DND-41 (cell line): ENCODE data around the gene IGSF8.
"Not testable (repeated sequence)": the region's sequence is repeated elsewhere in the genome, so short reads cannot be mapped to it uniquely, and the experiment has no call there.

Experiments
- ATAC-seq: fragments of 200-7000 bp; cut with Tn5 transposase; 3 replicates; pipeline ENCODE4 v1.9.1; 2021; ENCODE audit warnings: low read depth; ENCODE audit not compliant: insufficient read depth
- DNase-seq: peaks from one replicate; pipeline ENCODE4 v3.0.0-alpha.2; 2020
- H2AFZ ChIP-seq: 2 replicates; pipeline ENCODE4 v1.6.0; 2012; ENCODE audit warnings: low read depth, low read length
- H3K27ac ChIP-seq: 2 replicates; pipeline ENCODE4 v1.5.1; 2012; ENCODE audit warnings: low read length, inconsistent platforms
- H3K27me3 ChIP-seq: fragments of 200-600 bp; sonication (generic); 2 replicates; pipeline ENCODE4 v1.6.0; 2012; ENCODE audit warnings: low read length, mild to moderate bottlenecking, inconsistent platforms; ENCODE audit not compliant: insufficient read depth, poor library complexity
- H3K36me3 ChIP-seq: 2 replicates; pipeline ENCODE4 v1.5.1; 2012; ENCODE audit warnings: low read length, inconsistent platforms; ENCODE audit not compliant: insufficient read depth
- H3K4me1 ChIP-seq: 2 replicates; pipeline ENCODE4 v1.5.1; 2012; ENCODE audit warnings: mild to moderate bottlenecking, low read length; ENCODE audit not compliant: insufficient read depth
- H3K4me2 ChIP-seq: 2 replicates; pipeline ENCODE4 v1.6.0; 2012; ENCODE audit warnings: mild to moderate bottlenecking, moderate library complexity, low read length, inconsistent platforms; ENCODE audit not compliant: insufficient read depth
- H3K4me3 ChIP-seq, 2 experiments: fragments of 200-600 bp in 1 of 2; shearing (Covaris generic) in 1 of 2; 2 replicates each; pipeline ENCODE4 v1.5.1; 2012 to 2016; ENCODE audit warnings: inconsistent platforms in 2 of 2, low read length in 2 of 2, mild to moderate bottlenecking in 2 of 2, low read depth in 1 of 2, moderate library complexity in 1 of 2
- H3K79me2 ChIP-seq: 2 replicates; pipeline ENCODE4 v1.6.0; 2012; ENCODE audit warnings: low read length, inconsistent platforms; ENCODE audit not compliant: insufficient read depth
- H3K9ac ChIP-seq: 2 replicates; pipeline ENCODE4 v1.6.0; 2012; ENCODE audit warnings: low read depth, mild to moderate bottlenecking, inconsistent platforms, low read length, moderate library complexity
- H3K9me3 ChIP-seq: 2 replicates; pipeline ENCODE4 v1.5.1; 2012; ENCODE audit warnings: low read length, moderate library complexity, mild to moderate bottlenecking, inconsistent platforms; ENCODE audit not compliant: insufficient read depth, severe bottlenecking
- H4K20me1 ChIP-seq: 2 replicates; pipeline ENCODE4 v1.6.0; 2012; ENCODE audit warnings: low read length; ENCODE audit not compliant: insufficient read depth
- CTCF ChIP-seq: IDR thresholded peaks from 2 replicates; pipeline ENCODE4 v1.5.1; 2012; ENCODE audit warnings: borderline replicate concordance, low read length, moderate library complexity, mild to moderate bottlenecking; ENCODE audit not compliant: poor library complexity, severe bottlenecking; ENCODE audit errors: extremely low read depth
- EZH2 ChIP-seq: IDR thresholded peaks from 3 replicates; pipeline ENCODE4 v1.6.1; 2012; ENCODE audit warnings: borderline replicate concordance, low read depth, mild to moderate bottlenecking, moderate library complexity, low read length, inconsistent platforms; ENCODE audit not compliant: severe bottlenecking

IGSF8 gene

DNA sequence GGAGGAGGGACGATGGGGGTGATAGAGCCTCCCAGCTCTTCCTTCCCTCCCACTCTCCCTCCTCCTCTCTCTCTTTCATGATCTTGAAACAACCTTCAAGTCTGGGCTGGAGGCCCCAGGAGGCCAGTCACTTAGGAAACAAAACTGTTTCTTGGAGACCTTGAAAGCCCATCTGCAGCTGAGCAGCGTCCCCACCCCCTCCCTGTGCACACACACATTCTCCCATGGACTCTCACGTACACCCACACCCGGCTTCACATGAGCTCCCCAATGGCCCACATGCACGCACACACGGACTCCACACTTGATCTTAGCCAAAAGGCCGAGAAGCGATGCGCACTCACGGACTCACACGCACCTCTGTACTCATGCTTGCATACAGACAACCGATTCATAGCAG lies 13.9 kb upstream of the IGSF8 start:
- no peak overlapping the region for H3K4me2 ChIP-seq
- H3K27me3 ChIP-seq, result peaks cover 24% of the 10 kb centered on the region
- H3K27ac ChIP-seq, result no peak overlapping the region
- no peaks in the 10 kb centered on the region for H3K4me1 ChIP-seq
- no peaks in the 10 kb centered on the region for H4K20me1 ChIP-seq
- H3K79me2 ChIP-seq, result no peaks in the 10 kb centered on the region
- H3K4me3 ChIP-seq, result no peak overlapping the region
- H3K9ac ChIP-seq, result no peak overlapping the region
- H3K36me3 ChIP-seq, result no peaks in the 10 kb centered on the region
- H2AFZ ChIP-seq, result no peak overlapping the region
- ATAC-seq (peak; percentile 27; the same call in 1 of the 3 replicates), DNase-seq (no peak)
- no peaks in the 10 kb centered on the region for H3K9me3 ChIP-seq
- TF ChIP-seq EZH2, result no peak
- TF ChIP-seq CTCF, result no peak

- not testable (repeated sequence) for H3K9ac ChIP-seq, H3K4me1 ChIP-seq, ATAC-seq, H3K9me3 ChIP-seq, H3K4me3 ChIP-seq, H3K79me2 ChIP-seq, H3K36me3 ChIP-seq, H3K4me2 ChIP-seq, H3K27ac ChIP-seq, H4K20me1 ChIP-seq, H2AFZ ChIP-seq, DNase-seq
- H3K27me3 ChIP-seq, result peaks cover 17% of the 10 kb centered on the region
Measured at GRCh38 chr1:160111462-160111861, 13.0 kb upstream of the IGSF8 start.

GRCh38 chr1:160109686-160110085 lies 11.3 kb upstream of the IGSF8 start:
- no peaks in the 10 kb centered on the region for H3K36me3 ChIP-seq
- no peaks in the 10 kb centered on the region for H3K79me2 ChIP-seq
- no peaks in the 10 kb centered on the region for H4K20me1 ChIP-seq
- no peak overlapping the region for H2AFZ ChIP-seq
- ATAC-seq (no peak), DNase-seq (no peak)
- H3K4me2 ChIP-seq, result no peak overlapping the region
- no peak for TF ChIP-seq CTCF
- TF ChIP-seq EZH2, result no peak
- no peak overlapping the region for H3K9ac ChIP-seq
- no peaks in the 10 kb centered on the region for H3K4me1 ChIP-seq
- no peak overlapping the region for H3K4me3 ChIP-seq
- no peak overlapping the region for H3K27ac ChIP-seq
- no peaks in the 10 kb centered on the region for H3K9me3 ChIP-seq
- peaks cover 6% of the 10 kb centered on the region for H3K27me3 ChIP-seq

DNA sequence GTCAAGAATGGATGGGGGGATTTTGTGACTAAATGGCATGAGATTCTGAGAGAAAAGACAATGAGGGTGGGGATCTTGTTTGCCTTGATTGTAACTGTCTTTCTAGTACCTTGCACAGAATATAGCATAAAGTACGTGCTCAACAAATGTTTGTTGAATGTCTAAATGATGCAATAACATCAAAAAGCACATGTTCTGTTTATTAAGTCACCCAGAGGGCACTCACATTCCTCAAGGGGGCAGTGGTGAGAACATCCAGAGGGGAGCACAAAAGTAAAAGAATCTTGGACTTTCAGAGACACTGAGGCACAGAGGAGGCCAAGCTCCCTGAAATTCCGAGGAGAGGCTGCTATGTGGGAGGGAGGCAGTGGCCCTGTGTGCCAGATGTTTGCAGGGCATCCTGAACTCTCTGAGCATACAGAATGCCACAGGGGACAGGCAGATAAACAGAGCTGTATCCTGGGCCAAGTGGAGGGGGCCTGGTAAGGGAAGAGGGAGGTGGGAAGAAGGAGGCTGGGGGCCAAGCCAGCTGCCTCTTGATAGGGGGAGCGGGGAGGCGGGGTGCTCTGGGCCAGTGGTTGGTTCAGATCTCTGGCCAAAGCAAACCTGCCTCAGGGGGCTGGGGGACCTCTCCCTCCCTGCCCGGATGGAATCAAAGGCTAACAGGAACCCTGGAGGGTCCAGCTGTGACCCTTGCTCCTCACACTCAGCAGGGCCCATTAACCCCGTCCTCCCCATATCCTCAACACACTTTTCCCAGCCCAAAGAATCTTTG lies 10.7 kb upstream of the IGSF8 start:
- H3K36me3 ChIP-seq, result no peaks in the 10 kb centered on the region
- TF ChIP-seq CTCF, result peak; percentile 63
- TF ChIP-seq EZH2, result no peak
- ATAC-seq (peak; percentile 64; the same call in 1 of the 3 replicates), DNase-seq (peak; percentile 52)
- no peaks in the 10 kb centered on the region for H4K20me1 ChIP-seq
- no peak overlapping the region for H3K4me2 ChIP-seq
- no peak overlapping the region for H3K9ac ChIP-seq
- no peak overlapping the region for H3K4me3 ChIP-seq
- H3K79me2 ChIP-seq, result no peaks in the 10 kb centered on the region
- H3K27ac ChIP-seq, result no peak overlapping the region
- H3K4me1 ChIP-seq, result no peaks in the 10 kb centered on the region
- H3K27me3 ChIP-seq, result no peaks in the 10 kb centered on the region
- H3K9me3 ChIP-seq, result no peaks in the 10 kb centered on the region
- H2AFZ ChIP-seq, result peak overlapping the region; percentile 32; the same call in 1 of the 2 replicates
